Measurements from ENCODE around the gene ULK3. TPM values are rescaled to one million over a fixed set of nuclear protein-coding genes. Genes with fewer than 3 reads are reported as not detected.

ULK3 gene
- total RNA-seq, 4 donors from 2014 or later = 138 to 473 (median 312) TPM

DNA sequence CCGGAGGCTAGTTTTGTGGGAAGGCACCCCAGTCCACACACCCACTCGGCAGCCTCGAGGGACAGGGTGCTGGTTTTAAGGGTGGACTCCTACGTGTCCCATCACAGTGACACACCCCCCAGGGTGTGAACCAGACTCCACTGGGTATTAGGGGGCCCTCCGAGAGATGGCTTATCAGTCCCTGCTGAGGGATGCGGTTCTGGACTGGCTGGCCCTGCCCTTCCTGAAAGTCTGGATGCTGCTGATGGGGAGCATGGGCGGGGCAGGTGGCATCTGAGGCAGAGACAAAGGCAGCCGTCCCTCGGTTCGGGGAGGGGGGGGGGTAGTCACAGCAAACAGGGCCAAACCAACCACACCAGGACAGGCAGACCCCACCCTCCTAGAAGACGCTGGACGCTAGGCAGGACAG, 939 bp upstream of the ULK3 start:
- in situ Hi-C loops (cut with MboI; ENCODE audit: low pct_ligation_motif_present in 1 of 4, low pct_unique_long_range_greater_than_20kb in 1 of 4, low sequenced_read_pairs in 3 of 4) (no loop called here), intact Hi-C loops (cut with DNase I; ENCODE audit: low total_unique reads) (loop anchor here (5.0 to 10.0 kb wide), 2 partner anchors 62 to 111 kb away; partner anchors contain the start of genes CSK and RPP25)
- Histone ChIP-seq H3K36me3 (peaks cover 0 to 23% (median 9%) of the 10 kb centered on the region in 4 donors), H3K9me3 (no peaks in the 10 kb centered on the region), H3K4me1 (peaks cover 19 to 30% (median 25%) of the 10 kb centered on the region in 4 donors), H3K27me3 (no peaks in the 10 kb centered on the region), H3K27ac (peak overlapping the region; percentile 87 to 95 (median 92)), H3K4me3 (peak overlapping the region in 2 of 4 donors; percentile 71 to 78)
- 62% methylated on average over 12 of the region's 12 CpGs; no CpG with 5 or more reads in 1 of the 2 donors for WGBS, 2 donors (ENCODE audit: low coverage in 1 of 2)
- DNase-seq = no peak
- no peak for TF ChIP-seq EP300 (IDR thresholded peaks at IDR 0.05; ENCODE audit: low read depth)
- TF ChIP-seq POLR2A (IDR thresholded peaks at IDR 0.05) = no peak
- TF ChIP-seq, protein P1, sequence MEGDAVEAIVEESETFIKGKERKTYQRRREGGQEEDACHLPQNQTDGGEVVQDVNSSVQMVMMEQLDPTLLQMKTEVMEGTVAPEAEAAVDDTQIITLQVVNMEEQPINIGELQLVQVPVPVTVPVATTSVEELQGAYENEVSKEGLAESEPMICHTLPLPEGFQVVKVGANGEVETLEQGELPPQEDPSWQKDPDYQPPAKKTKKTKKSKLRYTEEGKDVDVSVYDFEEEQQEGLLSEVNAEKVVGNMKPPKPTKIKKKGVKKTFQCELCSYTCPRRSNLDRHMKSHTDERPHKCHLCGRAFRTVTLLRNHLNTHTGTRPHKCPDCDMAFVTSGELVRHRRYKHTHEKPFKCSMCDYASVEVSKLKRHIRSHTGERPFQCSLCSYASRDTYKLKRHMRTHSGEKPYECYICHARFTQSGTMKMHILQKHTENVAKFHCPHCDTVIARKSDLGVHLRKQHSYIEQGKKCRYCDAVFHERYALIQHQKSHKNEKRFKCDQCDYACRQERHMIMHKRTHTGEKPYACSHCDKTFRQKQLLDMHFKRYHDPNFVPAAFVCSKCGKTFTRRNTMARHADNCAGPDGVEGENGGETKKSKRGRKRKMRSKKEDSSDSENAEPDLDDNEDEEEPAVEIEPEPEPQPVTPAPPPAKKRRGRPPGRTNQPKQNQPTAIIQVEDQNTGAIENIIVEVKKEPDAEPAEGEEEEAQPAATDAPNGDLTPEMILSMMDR (IDR thresholded peaks at IDR 0.05) = no peak
- TF ChIP-seq POLR2AphosphoS5 (IDR thresholded peaks at IDR 0.05) = no peak

GRCh38 chr15:74843445-74843828, 481 bp upstream of the ULK3 start:
- DNase-seq = no peak
- H3K36me3 ChIP-seq = peaks cover 0 to 20% (median 6%) of the 10 kb centered on the region in 4 donors
- intact Hi-C loops (cut with DNase I; ENCODE audit: low total_unique reads) = loop anchor here (5.0 to 10.0 kb wide), 2 partner anchors 61 to 111 kb away; partner anchors contain the start of genes CSK and RPP25

DNA sequence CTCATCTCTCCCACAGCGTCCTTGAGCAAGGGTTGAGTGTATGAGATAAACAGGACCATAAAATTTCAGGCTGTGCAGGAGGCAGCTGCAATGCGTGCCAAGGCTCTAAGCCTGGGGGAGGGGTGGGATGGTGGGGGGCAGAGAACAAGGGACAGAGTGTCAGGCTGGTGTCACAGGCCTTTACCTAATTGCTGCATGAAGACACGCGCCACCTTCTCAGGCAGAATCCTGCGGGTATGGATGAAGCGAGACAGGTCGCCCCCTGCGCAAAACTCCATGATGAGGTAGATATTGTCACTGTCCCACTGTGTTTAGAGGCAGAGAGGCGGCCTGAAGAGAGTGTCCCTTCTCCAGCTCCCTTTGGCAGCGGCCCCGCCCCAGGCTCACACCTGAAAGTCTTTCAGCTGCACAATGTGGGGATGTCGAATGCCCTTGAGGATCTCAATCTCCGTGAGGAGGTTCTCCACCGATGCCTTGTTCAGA, 1.0 kb downstream of the ULK3 start:
- Histone ChIP-seq H3K4me3 (peak overlapping the region in 3 of 4 donors; percentile 71 to 78 (median 76)), H3K27ac (peak overlapping the region; percentile 87 to 95 (median 92)), H3K9me3 (no peaks in the 10 kb centered on the region), H3K27me3 (no peaks in the 10 kb centered on the region), H3K36me3 (peaks cover 0 to 7% (median 2%) of the 10 kb centered on the region in 4 donors), H3K4me1 (peaks cover 19 to 30% (median 25%) of the 10 kb centered on the region in 4 donors)
- peak; percentile 44 for DNase-seq
- TF ChIP-seq POLR2AphosphoS5 (IDR thresholded peaks at IDR 0.05) (no peak), EP300 (IDR thresholded peaks at IDR 0.05; ENCODE audit: low read depth) (no peak), POLR2A (IDR thresholded peaks at IDR 0.05) (no peak)
- TF ChIP-seq, protein P1 (IDR thresholded peaks at IDR 0.05) = no peak
- intact Hi-C loops (cut with DNase I; ENCODE audit: low total_unique reads) = loop anchor here (5.0 to 10.0 kb wide), 2 partner anchors 60 to 113 kb away; partner anchors contain the start of genes CSK and RPP25
- in situ Hi-C loops (cut with MboI; ENCODE audit: low pct_ligation_motif_present in 1 of 4, low pct_unique_long_range_greater_than_20kb in 1 of 4, low sequenced_read_pairs in 3 of 4) = no loop called here
- whole genome bisulfite sequencing, 2 donors (ENCODE audit: low coverage in 1 of 2) = 49% methylated on average over 14 of the region's 14 CpGs; no CpG with 5 or more reads in 1 of the 2 donors

More at GRCh38 chr15:74843445-74843828, 481 bp upstream of the ULK3 start:
- H3K4me3 ChIP-seq = peak overlapping the region; percentile 2 to 78 (median 74)
- WGBS, 2 donors (ENCODE audit: low coverage in 1 of 2) = 31% methylated on average over 9 of the region's 18 CpGs; no CpG with 5 or more reads in 1 of the 2 donors
- in situ Hi-C loops (cut with MboI; ENCODE audit: low pct_ligation_motif_present in 1 of 4, low pct_unique_long_range_greater_than_20kb in 1 of 4, low sequenced_read_pairs in 3 of 4) = no loop called here
- H3K27ac ChIP-seq = peak overlapping the region; percentile 87 to 95 (median 92)
- no peaks in the 10 kb centered on the region for H3K9me3 ChIP-seq
- H3K4me1 ChIP-seq = peaks cover 19 to 30% (median 25%) of the 10 kb centered on the region in 4 donors
- TF ChIP-seq, protein P1 (IDR thresholded peaks at IDR 0.05) = peak in 1 of 5 experiments; percentile 22
- TF ChIP-seq POLR2A (IDR thresholded peaks at IDR 0.05) (no peak), EP300 (IDR thresholded peaks at IDR 0.05; ENCODE audit: low read depth) (no peak), POLR2AphosphoS5 (IDR thresholded peaks at IDR 0.05) (no peak)
- no peaks in the 10 kb centered on the region for H3K27me3 ChIP-seq

DNA sequence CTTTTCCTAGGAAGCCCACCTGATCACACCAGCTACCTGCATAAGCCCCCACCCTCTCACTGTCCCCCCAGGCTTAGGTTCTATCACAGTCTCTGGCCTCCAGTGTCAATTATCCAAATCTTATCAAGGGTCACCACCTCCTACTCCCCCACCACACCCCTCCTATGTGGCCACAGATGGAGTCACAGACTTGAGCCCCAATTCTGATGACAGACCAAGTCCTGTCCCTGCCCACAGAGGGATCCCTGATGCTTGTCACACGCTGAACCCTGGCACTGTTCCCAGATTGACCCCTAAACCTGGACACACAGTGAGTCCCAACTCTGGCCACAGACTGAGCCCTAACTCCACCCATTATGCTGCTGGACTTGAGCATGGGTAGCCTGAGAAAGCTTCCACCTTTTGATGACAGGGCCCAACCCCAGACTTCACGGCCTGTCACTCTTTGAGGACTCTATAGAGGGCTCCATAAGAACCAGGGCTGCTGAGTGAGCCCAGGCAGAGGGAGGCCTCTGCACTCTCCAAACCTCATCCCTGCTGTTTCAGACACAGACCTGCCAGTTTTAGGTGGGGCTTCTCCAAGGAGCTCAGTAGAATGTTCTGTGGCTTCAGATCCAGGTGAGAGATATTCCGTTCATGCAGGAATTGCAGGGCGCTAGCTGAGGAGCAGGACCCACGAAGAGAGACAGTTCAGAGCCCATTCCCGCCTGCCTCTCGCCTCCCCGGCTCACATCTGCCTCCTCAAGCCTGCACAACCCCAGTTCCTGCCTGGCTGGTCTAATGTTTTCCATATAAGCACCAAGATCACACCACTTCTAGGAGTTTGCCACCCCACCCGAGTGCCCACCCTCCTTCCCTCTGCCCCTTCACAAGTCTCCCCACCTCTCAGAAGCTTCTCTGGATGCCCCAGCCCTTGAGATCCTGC, 1.8 kb downstream of the ULK3 start:
- H3K27ac ChIP-seq = no peak overlapping the region

More for the DNA sequence above, 1.8 kb downstream of the ULK3 start:
- H3K27me3 ChIP-seq = no peaks in the 10 kb centered on the region
- peak overlapping the region in 1 of 4 donors; percentile 71 for H3K4me3 ChIP-seq
- WGBS, 2 donors (ENCODE audit: low coverage in 1 of 2) = 84% methylated on average over 6 of the region's 9 CpGs; no CpG with 5 or more reads in 1 of the 2 donors
- peaks cover 19 to 30% (median 25%) of the 10 kb centered on the region in 4 donors for H3K4me1 ChIP-seq
- in situ Hi-C loops (cut with MboI; ENCODE audit: low pct_ligation_motif_present in 1 of 4, low pct_unique_long_range_greater_than_20kb in 1 of 4, low sequenced_read_pairs in 3 of 4) (no loop called here), intact Hi-C loops (cut with DNase I; ENCODE audit: low total_unique reads) (loop anchor here (5.0 to 10.0 kb wide), 2 partner anchors 59 to 114 kb away; partner anchors contain the start of genes CSK and RPP25)
- peaks cover 0 to 7% (median 2%) of the 10 kb centered on the region in 4 donors for H3K36me3 ChIP-seq
- no peak for DNase-seq
- TF ChIP-seq EP300 (IDR thresholded peaks at IDR 0.05; ENCODE audit: low read depth) = no peak
- TF ChIP-seq, protein P1 (IDR thresholded peaks at IDR 0.05) = no peak
- TF ChIP-seq POLR2AphosphoS5 (IDR thresholded peaks at IDR 0.05) = no peak
- TF ChIP-seq POLR2A (IDR thresholded peaks at IDR 0.05) = no peak
- no peaks in the 10 kb centered on the region for H3K9me3 ChIP-seq
